Nephron (organoid): ENCODE results near the gene CHST2.
A peak's percentile ranks its signal among the peaks of the same experiment; 100 is the strongest.

Source experiments
- H3K27ac Mint-ChIP-seq, 3 experiments: 2 replicates each; pipeline ENCODE4 v1.8.0; 2020; ENCODE audit warnings: mixed read lengths in 3 of 3, mild to moderate bottlenecking in 2 of 3, moderate library complexity in 1 of 3
- H3K27me3 Mint-ChIP-seq: 2 replicates; pipeline ENCODE4 v1.8.0; 2021; ENCODE audit warnings: low read depth, mild to moderate bottlenecking, moderate library complexity, mixed read lengths
- H3K36me3 Mint-ChIP-seq: 2 replicates; pipeline ENCODE4 v1.8.0; 2020; ENCODE audit warnings: low read depth, mixed read lengths
- H3K4me1 Mint-ChIP-seq: 2 replicates; pipeline ENCODE4 v1.8.0; 2020; ENCODE audit warnings: mixed read lengths
- H3K4me3 Mint-ChIP-seq, 3 experiments: 2 replicates each; pipeline ENCODE4 v1.8.0; 2020; ENCODE audit warnings: mild to moderate bottlenecking in 3 of 3, mixed read lengths in 3 of 3, moderate library complexity in 2 of 3
- H3K9me3 Mint-ChIP-seq: 2 replicates; pipeline ENCODE4 v1.8.0; 2020; ENCODE audit warnings: mixed read lengths
- TF ChIP-seq, protein P1 (sequence below), 3 experiments: fragments of 200-600 bp; sonication (generic); IDR thresholded peaks; one replicate each; pipeline ENCODE4 v1.5.0; 2021; ENCODE audit warnings: antibody characterized with exemption in 3 of 3; ENCODE audit not compliant: unreplicated experiment in 3 of 3

The CHST2 gene

GRCh38 chr3:143119974-143120715 lies 574 bp downstream of the CHST2 start:
- peaks cover 12% of the 10 kb centered on the region for H3K36me3 Mint-ChIP-seq
- TF ChIP-seq, protein P1, sequence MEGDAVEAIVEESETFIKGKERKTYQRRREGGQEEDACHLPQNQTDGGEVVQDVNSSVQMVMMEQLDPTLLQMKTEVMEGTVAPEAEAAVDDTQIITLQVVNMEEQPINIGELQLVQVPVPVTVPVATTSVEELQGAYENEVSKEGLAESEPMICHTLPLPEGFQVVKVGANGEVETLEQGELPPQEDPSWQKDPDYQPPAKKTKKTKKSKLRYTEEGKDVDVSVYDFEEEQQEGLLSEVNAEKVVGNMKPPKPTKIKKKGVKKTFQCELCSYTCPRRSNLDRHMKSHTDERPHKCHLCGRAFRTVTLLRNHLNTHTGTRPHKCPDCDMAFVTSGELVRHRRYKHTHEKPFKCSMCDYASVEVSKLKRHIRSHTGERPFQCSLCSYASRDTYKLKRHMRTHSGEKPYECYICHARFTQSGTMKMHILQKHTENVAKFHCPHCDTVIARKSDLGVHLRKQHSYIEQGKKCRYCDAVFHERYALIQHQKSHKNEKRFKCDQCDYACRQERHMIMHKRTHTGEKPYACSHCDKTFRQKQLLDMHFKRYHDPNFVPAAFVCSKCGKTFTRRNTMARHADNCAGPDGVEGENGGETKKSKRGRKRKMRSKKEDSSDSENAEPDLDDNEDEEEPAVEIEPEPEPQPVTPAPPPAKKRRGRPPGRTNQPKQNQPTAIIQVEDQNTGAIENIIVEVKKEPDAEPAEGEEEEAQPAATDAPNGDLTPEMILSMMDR (IDR thresholded peaks at IDR 0.05; ENCODE audit: unreplicated experiment in 3 of 3): no peak
- H3K9me3 Mint-ChIP-seq: no peaks in the 10 kb centered on the region
- H3K4me1 Mint-ChIP-seq: peaks cover 41% of the 10 kb centered on the region
- H3K27ac Mint-ChIP-seq: peak overlapping the region in 1 of 3 experiments; percentile 76
- peak overlapping the region; percentile 91 to 92 (median 92) for H3K4me3 Mint-ChIP-seq
- peaks cover 39% of the 10 kb centered on the region for H3K27me3 Mint-ChIP-seq

DNA sequence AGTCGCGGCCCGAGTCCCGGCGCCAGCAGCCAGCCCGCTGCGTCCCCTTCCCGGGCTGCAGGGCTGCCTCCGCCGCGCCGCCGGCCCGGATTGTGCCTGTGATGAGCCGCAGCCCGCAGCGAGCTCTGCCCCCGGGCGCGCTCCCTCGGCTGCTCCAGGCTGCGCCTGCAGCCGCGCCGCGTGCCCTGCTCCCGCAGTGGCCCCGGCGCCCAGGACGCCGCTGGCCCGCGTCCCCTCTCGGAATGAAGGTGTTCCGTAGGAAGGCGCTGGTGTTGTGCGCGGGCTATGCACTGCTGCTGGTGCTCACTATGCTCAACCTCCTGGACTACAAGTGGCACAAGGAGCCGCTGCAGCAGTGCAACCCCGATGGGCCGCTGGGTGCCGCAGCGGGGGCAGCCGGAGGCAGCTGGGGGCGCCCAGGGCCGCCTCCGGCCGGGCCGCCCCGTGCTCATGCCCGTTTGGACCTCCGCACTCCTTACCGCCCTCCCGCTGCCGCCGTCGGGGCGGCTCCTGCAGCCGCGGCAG lies 1.2 kb downstream of the CHST2 start:
- Mint-ChIP-seq H3K4me1 (peaks cover 48% of the 10 kb centered on the region), H3K27ac (peak overlapping the region in 1 of 3 experiments; percentile 32), H3K27me3 (peaks cover 38% of the 10 kb centered on the region), H3K9me3 (no peaks in the 10 kb centered on the region), H3K4me3 (peak overlapping the region; percentile 73 to 80 (median 80)), H3K36me3 (peaks cover 16% of the 10 kb centered on the region)
- TF ChIP-seq, protein P1 (IDR thresholded peaks at IDR 0.05; ENCODE audit: unreplicated experiment in 3 of 3): no peak

DNA sequence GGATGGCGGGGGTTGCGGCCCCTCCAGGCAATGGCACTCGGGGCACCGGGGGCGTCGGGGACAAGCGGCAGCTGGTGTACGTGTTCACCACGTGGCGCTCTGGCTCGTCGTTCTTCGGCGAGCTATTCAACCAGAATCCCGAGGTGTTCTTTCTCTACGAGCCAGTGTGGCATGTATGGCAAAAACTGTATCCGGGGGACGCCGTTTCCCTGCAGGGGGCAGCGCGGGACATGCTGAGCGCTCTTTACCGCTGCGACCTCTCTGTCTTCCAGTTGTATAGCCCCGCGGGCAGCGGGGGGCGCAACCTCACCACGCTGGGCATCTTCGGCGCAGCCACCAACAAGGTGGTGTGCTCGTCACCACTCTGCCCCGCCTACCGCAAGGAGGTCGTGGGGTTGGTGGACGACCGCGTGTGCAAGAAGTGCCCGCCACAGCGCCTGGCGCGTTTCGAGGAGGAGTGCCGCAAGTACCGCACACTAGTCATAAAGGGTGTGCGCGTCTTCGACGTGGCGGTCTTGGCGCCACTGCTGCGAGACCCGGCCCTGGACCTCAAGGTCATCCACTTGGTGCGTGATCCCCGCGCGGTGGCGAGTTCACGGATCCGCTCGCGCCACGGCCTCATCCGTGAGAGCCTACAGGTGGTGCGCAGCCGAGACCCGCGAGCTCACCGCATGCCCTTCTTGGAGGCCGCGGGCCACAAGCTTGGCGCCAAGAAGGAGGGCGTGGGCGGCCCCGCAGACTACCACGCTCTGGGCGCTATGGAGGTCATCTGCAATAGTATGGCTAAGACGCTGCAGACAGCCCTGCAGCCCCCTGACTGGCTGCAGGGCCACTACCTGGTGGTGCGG lies 1.9 kb downstream of the CHST2 start:
- TF ChIP-seq, protein P1 (IDR thresholded peaks at IDR 0.05; ENCODE audit: unreplicated experiment in 3 of 3): peak; percentile 36 to 70 (median 45)
- Mint-ChIP-seq H3K27me3 (peaks cover 34% of the 10 kb centered on the region), H3K36me3 (peaks cover 20% of the 10 kb centered on the region), H3K4me3 (peak overlapping the region; percentile 73 to 80 (median 80)), H3K9me3 (no peaks in the 10 kb centered on the region), H3K4me1 (peaks cover 55% of the 10 kb centered on the region), H3K27ac (peak overlapping the region; percentile 32 to 52 (median 44))

DNA sequence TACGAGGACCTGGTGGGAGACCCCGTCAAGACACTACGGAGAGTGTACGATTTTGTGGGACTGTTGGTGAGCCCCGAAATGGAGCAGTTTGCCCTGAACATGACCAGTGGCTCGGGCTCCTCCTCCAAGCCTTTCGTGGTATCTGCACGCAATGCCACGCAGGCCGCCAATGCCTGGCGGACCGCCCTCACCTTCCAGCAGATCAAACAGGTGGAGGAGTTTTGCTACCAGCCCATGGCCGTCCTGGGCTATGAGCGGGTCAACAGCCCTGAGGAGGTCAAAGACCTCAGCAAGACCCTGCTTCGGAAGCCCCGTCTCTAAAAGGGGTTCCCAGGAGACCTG lies 2.5 kb downstream of the CHST2 start:
- H3K4me3 Mint-ChIP-seq: peak overlapping the region; percentile 73 to 80 (median 80)
- TF ChIP-seq, protein P1 (IDR thresholded peaks at IDR 0.05; ENCODE audit: unreplicated experiment in 3 of 3): no peak
- peaks cover 20% of the 10 kb centered on the region for H3K36me3 Mint-ChIP-seq
- no peaks in the 10 kb centered on the region for H3K9me3 Mint-ChIP-seq
- peaks cover 57% of the 10 kb centered on the region for H3K4me1 Mint-ChIP-seq
- H3K27ac Mint-ChIP-seq: peak overlapping the region in 2 of 3 experiments; percentile 71 to 78
- H3K27me3 Mint-ChIP-seq: peaks cover 28% of the 10 kb centered on the region

DNA sequence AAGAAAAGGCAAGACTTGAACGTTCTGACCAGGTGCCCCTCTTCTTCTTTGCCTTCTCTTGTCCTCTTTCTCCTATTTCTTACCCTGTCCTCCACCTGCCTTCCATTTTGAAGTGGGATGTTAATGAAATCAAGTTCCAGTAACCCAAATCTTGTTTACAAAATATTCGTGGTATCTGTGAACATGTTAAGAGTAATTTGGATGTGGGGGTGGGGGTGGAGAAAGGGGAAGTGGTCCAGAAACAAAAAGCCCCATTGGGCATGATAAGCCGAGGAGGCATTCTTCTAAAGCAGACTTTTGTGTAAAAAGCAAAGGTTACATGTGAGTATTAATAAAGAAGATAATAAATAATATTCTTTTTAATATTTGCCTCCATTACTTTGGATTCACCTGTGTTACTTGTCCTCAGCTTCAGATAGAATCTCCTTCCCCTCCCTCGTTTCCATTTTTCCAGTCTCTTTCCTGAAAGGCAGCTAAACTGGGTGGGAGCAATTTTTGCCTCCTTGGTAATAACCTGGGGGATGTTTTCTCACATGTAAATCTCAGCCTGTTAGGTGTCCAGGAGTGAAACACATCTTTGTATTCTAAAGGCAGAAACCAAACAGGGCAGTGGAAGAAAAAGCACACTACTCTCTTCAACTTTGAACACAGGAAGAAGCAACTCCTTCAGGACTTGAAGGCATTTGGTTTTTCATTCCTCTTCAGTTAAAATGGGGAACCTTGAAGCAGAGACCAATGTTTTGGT lies 3.2 kb downstream of the CHST2 start:
- Mint-ChIP-seq H3K4me1 (peaks cover 56% of the 10 kb centered on the region), H3K9me3 (no peaks in the 10 kb centered on the region), H3K36me3 (peaks cover 22% of the 10 kb centered on the region), H3K27ac (peak overlapping the region; percentile 76 to 81 (median 78)), H3K27me3 (peaks cover 23% of the 10 kb centered on the region), H3K4me3 (peak overlapping the region; percentile 73 to 80 (median 80))
- TF ChIP-seq, protein P1 (IDR thresholded peaks at IDR 0.05; ENCODE audit: unreplicated experiment in 3 of 3): no peak
